Stimulated activated CD8-positive, alpha-beta memory T cell treated with anti-CD3 and anti-CD28 coated beads, Interleukin-15, amount 100 ng/mL, for 4 hours (primary cell): ENCODE data around the gene TMCC1.
"Not testable (repeated sequence)": the region's sequence is repeated elsewhere in the genome, so short reads cannot be mapped to it uniquely, and the experiment has no call there.

Experiments used
- DNase-seq, 2 donors: peaks; one replicate each; pipeline ENCODE4 v3.0.0-alpha.2; 2020; ENCODE audit warnings: low read depth in 2 of 2

The TMCC1 gene

DNA sequence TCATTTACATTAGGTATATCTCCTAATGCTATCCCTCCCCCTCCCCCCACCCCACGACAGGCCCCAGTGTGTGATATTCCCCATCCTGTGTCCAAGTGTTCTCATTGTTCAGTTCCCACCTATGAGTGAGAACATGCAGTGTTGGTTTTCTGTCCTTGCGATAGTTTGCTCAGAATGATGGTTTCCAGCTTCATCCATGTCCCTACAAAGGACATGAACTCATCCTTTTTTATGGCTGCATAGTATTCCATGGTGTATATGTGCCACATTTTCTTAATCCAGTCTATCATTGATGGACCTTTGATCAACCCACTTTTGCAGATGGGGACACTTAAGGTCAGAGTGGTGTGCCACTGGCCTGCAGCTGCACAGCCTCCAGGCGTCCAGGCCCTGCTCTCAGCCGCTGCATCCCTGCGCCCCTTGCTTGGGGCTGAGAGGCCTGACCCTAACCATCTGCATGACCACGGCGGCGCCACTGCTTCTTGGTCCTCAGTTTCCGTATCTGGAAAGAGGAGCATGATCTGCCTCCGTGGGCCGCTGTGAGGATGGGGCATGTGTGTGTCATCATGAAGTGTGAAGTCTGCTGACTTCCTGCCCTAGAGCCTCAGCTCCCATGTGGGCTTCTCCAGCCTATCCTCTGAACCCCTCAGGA, 282.6 kb downstream of the TMCC1 start:
- not testable (repeated sequence) for DNase-seq

DNA sequence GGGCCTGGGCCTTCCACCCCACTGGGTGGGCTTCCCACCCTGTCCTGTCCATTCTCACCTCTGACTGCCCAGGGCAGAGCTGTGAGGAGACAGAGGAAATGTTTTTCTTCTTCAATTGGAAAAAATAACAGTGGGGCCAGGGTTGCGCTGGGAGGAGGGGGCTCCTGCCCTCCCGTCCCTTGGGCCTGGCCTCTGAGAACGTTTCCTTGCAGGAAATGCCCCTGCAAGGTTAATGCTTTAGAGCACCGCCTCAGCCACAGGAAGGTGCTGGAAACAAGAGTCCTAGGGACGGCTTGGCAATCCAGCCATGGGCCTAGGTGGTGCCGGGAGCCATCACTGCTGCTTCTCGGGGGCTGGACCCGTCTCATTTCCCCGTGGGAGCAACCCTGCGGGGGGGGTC, 283.2 kb downstream of the TMCC1 start:
- DNase-seq: no peak

DNA sequence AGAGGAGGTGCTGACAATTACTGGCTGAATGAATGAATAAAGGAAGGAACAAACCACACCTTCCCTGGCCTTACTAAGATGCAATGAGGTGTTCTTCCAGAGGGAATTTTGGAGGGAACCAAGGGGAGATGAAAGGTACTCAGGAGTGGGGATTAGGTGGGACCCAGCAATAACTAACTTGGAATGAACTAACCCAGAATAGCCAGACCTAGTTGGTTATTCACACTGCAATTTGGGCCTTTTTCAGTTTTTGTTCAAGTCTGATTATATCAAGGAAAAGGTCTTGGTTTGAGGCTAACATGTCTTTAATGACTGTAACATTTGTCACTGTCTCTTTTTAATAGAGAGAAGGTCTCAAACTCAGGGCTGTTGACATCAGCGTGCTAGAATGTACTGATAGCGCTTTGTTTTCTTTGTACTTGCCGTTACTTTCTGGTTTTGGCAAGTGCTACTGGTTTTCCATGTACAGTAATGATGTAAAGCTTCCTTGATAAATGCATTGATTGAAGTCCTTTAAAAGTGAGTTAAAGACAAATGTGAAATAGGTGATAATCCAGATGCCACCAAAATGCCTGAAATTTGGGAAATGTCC, 283.8 kb downstream of the TMCC1 start:
- no peak for DNase-seq

DNA sequence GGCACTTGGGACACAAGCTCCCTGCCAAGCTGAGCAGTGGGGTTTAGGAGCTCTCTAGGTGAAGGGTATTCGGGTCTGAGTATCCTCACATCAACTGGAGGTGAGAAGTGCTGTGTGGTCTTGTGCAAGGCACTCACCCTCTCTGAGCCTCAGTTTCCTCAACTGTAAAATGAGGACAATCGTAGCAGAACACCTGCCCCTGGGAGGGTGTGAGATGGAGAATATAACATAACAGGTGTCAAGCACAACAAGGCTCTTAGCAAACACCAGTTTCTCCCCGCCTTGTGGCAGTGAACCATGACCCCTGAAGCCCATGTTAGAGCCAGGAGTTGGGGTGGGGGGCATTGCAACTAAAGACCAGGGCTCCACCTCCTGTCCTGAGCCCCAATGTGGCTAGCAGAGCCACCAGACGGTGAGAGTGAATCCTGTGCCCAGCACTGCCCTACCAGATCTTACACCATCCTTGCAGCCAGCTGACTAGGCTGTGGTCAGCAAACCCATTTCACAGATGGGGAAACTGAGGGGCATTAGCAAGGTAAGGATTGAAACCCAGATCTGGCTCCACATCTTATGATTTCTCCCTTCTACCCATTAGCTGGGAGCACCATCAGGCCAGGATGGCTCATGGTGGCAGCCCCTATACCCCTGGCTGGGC, 284.4 kb downstream of the TMCC1 start:
- no peak for DNase-seq

DNA sequence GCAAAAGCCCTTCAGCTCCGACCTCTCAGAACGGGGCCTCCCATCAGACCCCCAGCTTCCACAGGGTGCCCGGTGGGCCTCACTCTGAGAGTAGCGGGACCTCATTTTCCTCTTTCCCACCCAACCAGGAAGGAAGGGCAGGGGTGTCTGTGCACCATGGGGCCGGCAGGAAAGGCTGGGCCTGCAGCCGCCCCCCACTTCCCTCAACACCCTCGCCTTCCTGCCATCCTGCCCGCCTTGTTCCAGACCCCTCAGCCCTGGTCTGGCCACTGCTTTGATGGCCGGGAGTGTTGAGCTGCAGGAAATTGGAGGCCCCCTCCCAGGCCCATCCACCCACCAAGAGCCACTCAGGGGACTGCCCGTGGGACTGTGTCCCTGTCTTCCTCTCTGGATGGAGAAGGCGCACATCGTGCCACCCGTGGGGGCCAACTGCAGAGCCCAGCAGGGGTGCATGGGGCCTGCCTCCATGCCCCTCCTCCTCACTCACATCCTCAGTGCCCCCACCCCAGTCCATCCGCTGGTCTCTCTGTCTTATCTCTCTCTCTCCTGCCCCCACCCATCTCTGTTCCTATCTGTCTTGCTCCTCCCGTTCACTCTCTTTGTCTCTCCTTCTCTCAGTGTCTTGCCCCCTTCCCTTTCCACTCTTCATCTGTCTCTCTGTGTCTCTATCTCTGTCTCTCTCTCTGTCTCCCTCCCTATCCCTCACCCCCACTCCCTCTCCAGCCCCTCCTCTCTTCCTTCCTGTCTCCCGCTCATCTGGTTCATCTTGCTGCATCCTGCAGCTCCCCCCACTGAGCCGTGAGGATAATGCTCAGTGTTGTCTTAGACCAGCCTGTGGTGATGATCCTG, 285.2 kb downstream of the TMCC1 start:
- DNase-seq: no peak

DNA sequence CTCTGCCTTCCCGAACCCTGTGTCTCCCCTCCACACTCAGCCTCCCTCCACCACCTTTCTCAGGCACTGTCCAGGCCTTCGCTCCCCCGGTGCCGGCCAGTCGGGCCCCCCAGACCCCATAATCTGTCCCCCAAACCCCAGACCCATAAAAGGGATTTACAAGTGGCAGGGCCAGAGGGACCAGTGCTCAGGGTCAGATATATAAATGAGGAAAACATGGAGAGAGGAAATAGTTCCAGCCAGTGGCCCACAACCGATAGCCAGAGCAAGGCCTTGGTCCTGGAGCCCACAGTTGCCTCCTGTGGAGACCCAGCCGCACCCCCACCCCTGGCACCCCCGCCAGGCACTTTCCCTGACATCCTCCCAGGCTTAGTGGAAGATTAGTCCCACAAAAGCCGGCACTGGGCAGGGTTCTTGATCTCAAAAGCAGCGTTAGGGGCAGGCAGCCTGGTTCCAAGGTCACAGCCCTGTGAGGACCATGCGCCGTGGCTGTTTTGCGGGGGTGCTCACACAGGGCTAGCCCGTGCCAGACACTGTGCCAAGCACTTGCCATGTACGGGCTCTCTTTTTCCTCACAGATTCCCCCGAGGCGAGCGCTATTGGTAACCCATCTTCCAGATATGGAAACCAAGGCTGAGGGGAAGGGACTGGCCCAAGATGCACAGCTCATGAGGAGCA, 286.0 kb downstream of the TMCC1 start:
- DNase-seq: no peak

DNA sequence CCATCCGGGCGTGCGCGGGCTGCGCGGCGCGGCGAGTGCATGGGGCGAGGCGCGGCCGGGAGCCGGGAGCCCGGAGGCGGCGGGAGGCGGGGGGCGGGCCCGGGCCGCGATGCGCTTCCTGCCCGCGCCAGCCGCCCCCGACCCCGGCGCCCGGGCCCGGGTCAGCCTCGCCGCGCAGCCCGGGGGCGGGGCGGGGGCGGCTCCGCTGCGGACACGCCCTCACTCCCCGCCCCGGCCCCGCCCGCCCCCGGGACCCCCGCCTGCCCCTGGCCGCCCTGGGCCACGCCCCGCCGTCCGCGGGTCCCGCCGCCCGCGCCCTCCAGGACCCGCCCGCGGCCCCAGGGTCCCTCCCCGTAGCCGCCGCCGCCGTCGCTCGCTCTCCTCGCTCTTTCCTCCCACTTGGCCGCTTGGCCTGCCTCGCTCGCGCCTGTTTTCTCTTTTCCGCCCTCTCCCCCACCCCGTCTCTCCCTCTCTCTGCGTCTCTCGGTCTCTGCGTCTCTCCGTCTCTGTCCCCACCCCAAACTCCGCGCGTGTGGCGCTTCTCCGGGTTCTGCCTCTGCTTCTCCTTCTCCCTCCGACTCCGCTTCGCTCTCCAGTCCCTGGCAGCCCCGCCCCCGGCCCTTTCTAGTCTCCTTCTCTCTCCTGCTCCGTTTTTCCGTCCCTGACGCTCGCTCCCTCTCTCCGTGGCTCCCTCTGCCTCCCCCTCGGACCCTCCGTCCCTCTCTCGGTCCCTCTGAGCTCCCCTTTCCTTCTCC, 286.7 kb downstream of the TMCC1 start, which contains the start of gene PLXND1:
Gene PLXND1 (minus strand): TSS at position 41 of the 755 bp plus-strand sequence. CDS start 37 bp downstream, at position 4.
- DNase-seq: peak in 1 of 2 donors; percentile 39

DNA sequence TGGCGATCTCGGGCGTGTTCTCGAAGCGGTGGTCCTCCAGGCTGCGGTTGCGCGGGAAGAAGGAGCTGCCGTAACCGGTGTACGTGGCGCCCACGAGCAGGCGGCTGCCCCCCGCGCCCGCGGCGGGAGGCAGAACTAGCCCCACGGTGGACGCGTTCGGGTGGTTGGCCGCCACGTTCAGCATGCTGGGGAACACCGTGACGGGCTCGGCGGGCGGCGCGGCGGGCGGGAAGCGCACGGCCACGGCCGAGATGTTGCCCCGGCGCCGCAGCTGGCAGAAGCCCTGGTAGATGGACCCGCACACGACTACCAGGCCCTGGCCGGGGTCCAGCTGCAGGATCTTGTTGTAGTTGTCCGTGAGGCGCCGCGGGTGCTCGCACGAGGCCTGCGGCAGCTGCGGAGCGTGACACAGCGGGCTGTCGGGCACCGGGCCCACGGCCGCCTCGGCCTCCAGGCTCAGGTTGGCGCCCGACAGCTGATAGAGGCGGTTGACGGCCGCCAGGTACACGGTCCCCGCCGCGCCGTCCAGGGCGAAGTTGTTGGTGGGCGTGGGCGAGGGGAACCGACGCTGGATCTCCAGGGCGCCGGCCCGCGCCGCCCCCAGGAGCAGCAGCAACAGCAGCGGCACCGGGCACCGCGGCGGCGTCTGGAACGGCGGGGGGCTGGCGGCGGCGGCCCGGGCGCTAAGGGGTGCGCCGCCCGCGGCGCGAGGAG, 287.4 kb downstream of the TMCC1 start:
- peak in 1 of 2 donors; percentile 10 for DNase-seq

DNA sequence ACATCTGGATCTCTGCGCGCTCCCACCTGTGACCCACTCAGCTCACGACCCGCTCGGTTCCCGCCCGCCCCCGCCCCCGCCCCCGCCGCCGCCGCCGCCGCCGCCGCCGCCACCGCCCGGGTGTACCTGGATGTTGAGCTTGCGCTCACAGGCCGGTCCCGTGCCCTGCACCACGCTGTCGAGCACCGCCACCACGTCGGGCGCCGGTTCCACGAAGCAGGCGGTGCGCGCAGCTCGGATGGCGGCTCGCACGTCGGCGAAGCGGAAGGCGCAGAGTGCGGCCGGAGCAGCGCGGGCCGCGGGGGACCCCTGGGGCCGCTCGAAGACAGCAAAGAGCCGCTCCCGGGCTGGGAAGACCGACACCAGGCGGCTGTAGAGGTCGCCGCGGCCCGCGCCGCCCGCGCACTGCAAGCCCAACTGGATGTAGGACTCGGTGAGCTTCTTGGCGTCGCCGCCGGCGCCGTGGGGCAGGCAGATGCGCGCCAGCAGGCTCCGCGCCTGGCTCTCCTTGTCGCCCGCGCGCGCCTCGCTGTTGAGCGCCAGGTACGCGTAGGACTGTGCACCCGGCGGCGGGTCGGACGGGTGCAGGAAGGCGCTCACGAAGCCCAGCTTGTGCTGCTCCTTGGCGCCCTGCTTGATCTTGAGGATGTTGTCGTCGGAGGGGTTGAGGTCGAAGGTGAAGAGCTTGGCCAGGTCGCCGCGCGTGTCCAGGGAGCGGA, 288.1 kb downstream of the TMCC1 start:
- DNase-seq: peak in 1 of 2 donors; percentile 16

DNA sequence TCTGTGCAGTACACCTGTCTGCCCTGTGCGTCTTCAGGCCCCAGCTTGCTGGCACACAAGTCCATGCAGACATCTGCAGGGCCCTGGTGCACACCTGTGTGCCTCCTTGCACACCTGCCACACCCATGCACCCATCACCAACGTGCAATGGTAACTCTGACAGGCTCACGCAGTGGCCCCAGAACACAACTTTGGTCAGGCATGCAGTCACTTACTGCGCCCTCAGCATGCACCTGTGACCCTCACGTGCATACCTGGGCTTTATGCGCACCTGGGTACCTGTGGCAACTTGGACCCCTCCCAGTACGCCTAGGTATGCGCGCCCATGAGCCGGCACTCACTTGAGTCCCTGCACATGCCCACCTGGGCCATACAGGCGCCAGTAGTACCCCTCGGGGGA, 288.7 kb downstream of the TMCC1 start:
- no peak for DNase-seq

DNA sequence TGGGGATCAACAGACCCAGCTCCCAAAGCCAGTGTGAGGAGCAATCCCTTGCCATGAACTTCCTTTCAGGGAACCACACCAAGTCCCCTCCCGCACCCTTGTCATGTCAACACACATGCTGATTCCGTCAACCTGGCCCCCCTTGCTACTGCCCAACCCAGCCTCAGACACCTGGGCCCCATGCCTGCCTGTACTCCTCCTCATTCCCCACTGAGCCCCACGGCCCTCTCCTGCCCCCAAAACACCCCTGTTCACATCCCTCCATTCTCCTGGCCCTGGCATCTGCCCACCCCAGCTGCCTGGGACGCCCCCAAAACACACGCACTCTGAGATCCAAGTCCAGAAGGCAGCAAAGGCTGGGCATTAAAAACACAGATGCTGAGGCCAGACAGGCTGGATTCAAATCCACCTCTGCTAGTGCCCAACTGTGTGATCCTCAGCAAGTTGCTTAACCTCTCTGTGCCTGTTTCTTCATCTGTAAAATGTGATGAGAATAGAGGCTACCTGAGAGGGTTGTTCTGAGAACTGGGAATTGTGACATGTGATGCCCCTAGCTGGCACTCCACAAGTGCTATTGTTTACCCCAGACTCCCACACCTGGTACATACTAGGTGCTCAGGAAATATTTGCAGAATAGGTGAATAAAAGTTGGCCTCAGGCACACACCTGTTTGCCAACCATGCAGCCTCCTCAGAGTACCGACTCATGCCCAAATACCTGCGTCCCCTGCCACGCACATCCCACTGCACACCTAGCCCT, 289.3 kb downstream of the TMCC1 start:
- DNase-seq: no peak

DNA sequence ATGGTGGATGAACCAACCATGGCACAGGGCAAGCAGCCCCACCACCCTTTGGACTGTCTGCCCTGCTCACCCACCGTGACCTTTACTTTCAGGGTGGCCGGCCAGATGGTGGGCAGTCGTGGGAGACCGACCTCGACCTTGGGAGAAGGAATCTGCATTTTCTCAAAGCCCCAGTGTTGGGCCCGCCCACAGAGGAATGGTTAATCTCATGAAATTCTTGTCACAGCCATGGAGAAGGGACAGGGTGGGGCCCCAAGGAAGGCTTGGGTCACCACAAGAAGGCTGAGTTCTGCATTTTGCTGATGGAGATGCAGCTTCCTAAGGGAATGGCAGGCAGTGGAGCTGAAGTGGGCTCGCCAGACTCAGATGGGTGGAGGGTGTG, 290.0 kb downstream of the TMCC1 start:
- DNase-seq: no peak

DNA sequence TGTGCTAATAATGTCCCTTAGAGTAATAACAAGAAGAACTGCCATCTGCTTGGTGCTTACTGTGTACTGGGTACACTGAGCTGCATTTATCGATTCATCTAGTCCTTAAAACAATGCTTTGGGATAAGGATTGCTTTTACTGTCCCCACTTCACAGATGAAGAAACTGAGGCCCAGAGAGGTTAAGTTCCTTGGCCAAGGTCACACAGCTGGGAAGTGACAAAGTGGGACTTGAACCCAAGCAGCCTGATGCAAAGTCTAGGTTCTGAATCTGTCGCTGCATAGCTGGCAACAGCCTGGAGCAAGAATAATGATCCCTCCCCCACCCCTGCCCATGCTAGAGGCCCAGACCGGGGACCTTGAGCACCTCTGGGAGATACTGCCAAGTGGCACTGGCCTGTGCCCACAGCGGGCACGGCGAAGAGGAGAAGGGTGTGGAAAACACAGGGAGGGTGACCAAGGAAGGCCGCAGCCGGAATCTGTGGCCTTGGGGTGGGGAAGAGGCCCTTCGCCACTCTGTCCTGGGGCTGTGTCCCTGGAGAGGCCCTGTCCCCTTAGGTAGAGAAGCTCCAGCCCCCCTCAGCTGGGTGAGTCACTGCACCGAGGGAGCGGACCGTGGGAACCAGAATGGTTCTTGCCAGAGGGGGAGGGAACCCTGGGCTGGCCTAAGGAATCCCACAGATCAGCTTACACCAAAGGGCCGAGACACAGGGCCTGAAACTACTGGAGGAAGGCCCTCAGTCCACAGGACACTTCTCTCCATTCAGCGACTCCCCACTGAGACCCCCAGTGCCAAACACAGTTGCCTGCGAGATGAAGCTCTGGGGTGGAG, 290.6 kb downstream of the TMCC1 start:
- DNase-seq: no peak

DNA sequence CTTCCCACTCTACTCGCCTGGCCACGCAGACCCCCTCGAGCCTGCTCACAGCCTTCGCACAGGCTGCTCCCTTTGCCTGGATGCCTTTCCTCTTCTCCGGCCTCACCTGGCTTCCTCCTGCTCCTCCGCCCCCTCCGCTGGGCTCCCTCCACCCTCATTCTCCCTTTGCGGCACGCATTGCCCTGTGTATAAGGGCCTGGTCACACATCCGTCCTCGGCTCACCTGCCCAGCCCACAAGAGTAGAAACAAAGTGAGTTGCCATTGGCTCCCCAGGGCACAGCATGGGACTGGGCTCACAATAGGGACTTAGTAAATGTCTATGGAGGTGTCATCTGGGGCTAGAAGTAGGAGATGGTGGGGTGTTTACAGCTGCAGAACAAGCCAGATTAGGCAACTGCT, 291.2 kb downstream of the TMCC1 start:
- no peak for DNase-seq

DNA sequence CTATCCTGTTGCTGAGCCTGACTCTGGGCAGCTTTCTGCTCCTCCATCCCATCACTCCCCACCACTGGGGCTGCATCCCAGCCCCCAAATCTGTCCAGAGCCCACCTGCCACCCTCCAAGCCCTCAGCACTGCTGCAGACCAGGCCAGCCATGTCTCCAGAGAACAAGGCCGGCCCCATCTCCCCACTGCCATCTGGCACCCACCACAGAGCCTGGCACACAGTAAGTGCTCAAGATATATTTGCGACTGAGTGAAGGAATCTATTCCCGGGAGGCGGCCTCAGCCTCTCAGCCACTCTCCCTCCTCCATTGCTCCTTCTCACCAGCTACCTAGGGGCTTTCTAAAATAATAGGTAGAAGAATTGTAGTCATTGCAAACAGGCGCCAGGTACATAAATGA, 291.8 kb downstream of the TMCC1 start:
- no peak for DNase-seq

DNA sequence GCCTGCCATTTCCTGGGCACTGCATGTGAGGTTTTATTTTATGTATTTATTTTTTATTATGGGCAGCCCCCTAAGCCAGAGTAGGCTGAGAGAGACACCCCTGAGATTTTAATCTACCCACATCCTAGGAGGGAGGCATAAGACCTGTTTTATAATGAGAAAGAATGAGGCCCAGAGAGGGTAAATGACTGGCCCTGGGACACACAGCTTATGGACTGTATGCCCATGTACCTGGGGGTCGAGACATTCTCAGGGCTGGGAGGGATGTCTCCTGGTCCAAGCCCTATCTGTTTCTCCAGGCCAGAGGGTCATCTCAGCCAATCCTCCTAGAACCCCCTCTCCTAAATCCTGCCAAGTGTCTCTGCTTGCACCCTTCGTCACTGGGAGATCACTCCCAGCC, 293.2 kb downstream of the TMCC1 start:
- no peak for DNase-seq

DNA sequence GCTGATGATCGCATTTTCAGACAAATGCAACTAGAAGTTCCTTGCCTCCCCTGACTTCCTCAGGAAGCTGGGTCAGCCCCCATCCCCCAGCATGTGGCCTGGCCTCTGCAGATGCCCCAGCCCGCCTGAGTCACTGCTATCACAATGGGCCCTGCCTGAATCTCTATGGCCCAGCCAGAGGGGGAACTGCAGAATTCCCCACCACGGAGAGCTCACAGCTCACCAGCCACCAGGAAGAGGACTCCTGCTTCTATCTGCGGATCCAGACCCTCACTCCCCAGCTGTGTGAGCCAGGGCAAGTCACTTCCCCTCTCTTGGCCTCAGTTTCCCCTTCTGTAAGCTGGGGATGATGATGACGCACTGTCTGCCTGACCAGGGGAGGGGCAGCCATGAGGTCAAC, 293.9 kb downstream of the TMCC1 start:
- DNase-seq: no peak

DNA sequence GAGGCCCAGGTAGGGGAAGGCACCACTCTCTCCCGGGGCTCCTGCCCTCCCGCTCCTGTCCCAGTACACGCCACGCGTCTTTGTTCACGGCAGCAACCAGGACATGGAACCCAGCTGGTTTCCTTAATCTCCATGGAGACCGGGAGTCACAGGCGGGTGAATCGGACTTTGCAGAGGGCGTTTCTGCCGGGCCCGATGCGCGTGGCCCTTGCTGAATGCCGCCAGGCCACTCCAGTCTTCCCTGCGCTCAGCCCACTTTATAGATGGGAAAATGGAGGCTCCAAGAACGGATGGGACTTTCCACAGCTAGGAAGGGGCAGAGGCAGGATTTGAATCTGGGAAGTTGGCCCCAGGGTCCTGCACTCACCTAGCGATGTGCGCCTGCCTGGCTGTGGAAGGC, 294.4 kb downstream of the TMCC1 start:
- DNase-seq: no peak
